GM19351 (cell line): ENCODE results near the gene PES1.
"Not testable (repeated sequence)": the region's sequence is repeated elsewhere in the genome, so short reads cannot be mapped to it uniquely, and the experiment has no call there.

ENCODE experiments used
- ATAC-seq: cut with Tn5 transposase; IDR thresholded peaks from one replicate; pipeline ENCODE4 v1.9.1; 2021; ENCODE audit warnings: mild to moderate bottlenecking, moderate library complexity; ENCODE audit not compliant: unreplicated experiment

Gene PES1

GRCh38 chr22:30578481-30578880 lies 13.2 kb downstream of the PES1 start:
- no peak for ATAC-seq

DNA sequence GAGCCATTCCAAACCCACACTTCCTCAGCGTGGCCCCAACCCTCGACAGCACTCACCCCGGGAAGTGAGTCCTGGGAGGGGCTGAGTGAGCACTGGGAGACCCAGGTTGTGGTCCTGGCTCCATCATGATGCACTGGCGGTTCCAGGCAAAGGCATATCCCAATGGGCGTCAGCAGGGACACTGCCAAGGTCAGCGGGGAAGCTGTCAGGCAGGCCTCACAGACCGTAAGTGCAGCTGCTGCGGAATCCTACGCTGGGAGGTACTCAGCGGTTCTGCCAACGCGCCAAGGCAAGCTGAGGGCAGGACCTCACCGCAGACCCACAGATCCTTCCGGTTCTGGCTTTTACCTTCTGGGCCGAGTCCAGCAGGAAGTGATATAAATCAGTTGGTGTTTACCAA lies 15.9 kb downstream of the PES1 start:
- no peak for ATAC-seq

DNA sequence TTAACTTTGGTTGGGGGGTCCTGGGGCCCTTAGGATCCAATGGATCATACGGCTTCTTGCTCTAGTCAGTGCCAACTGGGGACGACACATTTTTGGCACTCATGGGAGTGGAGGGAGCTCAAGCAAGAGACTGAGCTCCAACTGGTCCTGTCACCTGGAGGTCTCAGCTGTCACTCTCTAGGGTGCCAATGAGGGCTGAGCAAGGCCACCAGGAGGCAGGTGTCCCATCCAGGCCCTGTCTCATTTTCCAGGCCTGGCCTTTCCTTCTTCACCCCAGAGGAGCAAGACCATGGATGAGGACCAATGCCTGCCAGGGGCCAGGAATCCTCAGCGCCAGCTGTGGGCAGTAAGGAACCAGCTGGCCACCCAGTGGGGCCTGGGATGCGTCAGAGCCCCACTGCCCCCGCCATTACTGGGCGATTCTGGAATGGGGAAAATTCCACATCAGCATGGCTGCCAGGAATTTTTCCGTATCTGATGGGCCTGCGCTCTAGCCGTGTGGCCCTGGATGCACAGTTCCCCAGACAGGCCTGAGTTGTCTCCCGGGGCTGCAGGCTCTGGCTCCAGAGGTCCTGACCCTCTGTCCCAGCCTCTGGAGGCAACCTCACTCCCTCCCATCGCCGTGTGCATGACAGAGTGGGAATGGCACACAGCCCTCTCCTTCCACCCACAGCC lies 16.6 kb downstream of the PES1 start:
- ATAC-seq: no peak

- no peak for ATAC-seq
These were observed 17.4 kb downstream of the PES1 start, which contains the start of gene GAL3ST1 for GRCh38 chr22:30574095-30574981. Gene GAL3ST1 (minus strand): TSS chr22:30574665. CDS start chr22:30557392, 17,273 bp downstream.

- ATAC-seq: no peak
These were observed 18.1 kb downstream of the PES1 start for GRCh38 chr22:30573594-30574094.

DNA sequence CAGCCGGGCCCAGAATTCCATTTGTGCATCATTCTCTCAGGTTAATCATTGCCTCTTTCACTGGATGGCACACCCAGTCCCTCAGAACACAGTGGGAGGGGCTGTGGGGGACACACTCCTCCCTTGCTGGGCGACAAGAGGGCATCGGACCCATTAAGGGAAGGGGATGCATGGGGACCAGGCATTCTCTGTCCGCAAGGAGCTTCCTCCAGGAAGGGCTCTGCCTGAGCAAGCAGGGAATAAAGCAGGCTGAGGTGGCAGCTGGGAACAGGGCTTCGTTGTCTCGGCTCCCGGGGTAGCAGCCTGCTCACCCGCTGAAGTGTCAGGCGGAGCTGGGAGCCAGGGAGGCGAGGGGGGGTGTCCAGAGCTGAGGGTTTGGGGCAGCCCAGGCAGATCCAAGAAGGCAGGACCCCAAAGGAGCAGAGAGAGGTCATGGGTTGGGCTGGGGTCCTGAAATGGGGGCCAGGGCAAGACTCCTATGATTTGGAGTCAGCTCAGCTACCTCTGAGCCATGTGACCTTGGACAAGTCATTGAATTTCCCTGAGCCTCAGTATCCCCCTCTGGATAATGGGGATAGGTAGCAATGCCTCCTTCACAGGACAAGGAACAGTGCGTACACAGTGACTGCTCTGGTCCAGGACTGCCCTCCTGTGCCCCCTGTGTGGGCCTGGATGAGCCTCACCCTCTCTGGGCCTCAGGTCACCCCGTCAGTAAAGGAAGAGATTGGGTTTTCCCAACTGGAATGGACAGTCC lies 18.7 kb downstream of the PES1 start:
- ATAC-seq: no peak

DNA sequence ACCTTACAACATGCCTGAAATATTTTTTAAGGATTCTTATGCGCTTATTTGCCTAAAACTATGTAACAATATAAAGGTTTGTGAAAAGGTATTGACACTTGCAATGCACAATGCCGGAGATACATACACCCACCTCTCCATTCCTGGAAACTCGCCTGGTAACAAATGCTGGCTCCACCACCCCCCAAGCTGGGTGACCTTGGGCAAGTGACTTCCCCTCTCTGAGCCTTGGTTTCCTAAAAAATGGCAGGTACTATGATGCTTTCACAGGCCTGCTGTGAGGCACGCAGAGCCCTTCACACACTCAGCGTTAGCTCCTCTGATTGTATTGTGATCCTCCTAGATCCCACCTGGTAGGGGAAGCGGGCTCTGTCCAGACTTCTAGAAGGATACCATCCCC lies 19.5 kb downstream of the PES1 start:
- no peak for ATAC-seq

GRCh38 chr22:30569674-30570202 lies 22.0 kb downstream of the PES1 start:
- no peak for ATAC-seq

GRCh38 chr22:30568137-30568805 lies 23.4 kb downstream of the PES1 start:
- no peak for ATAC-seq

DNA sequence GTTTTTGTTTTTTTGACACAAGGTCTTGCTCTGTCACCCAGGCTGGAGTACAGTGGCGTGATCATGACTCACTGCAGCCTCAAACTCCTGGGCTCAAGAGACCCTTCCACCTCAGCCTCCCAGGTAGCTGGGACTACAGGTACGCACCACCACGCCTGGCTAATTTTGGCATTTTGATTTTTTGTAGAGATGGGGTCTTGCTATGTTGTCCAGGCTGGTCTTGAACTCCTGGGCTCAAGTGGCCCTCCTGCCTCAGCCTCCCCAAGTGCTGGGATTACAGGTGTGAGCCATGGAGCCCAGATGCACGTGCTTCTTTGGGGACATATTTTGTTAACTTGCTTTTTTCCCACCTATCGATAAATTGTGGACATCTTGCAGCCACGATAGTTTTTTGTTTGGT lies 24.4 kb downstream of the PES1 start:
- ATAC-seq: not testable (repeated sequence)

DNA sequence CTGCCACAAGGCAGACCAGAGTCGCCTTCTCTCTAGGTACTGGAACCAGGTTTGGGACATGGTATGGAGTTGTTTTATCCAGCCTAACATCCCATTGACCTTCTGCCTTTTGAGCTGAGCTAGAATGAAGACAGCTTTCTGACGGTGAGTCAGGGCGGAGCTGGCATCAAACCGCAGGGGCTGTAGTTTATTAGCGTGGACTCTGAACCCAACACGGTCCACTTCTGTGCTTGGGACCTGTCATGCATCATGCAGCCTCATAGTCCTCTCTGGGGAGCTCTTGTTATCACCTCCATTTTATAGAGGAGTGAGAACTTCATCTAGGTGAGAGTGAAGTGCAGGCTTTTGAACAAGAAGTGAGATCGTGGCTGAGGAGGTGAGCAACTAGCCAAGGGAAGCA lies 25.6 kb downstream of the PES1 start:
- ATAC-seq: no peak

GRCh38 chr22:30565341-30565740 lies 26.4 kb downstream of the PES1 start:
- ATAC-seq: no peak

DNA sequence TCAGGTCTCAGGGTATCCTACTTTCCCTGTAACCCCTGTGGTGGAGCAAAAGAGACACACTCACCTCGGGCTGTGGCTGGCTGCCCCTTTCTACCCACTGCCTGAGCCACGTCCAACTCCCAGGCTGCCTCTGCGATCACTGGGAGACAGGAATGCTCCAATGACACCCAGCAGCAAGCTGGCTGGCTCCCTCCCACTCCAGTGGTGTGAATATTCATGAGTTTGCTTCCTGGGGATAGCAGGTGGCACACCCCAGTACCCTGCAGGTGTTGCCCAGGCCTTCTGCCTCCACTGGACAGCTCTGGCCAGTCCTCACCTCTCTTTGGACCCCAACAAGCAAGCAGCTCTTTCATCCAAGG lies 27.0 kb downstream of the PES1 start:
- ATAC-seq: no peak

- ATAC-seq: no peak
These were observed 27.5 kb downstream of the PES1 start for GRCh38 chr22:30564045-30564760.

- ATAC-seq: no peak
These were observed 29.3 kb downstream of the PES1 start for GRCh38 chr22:30562366-30562765.

DNA sequence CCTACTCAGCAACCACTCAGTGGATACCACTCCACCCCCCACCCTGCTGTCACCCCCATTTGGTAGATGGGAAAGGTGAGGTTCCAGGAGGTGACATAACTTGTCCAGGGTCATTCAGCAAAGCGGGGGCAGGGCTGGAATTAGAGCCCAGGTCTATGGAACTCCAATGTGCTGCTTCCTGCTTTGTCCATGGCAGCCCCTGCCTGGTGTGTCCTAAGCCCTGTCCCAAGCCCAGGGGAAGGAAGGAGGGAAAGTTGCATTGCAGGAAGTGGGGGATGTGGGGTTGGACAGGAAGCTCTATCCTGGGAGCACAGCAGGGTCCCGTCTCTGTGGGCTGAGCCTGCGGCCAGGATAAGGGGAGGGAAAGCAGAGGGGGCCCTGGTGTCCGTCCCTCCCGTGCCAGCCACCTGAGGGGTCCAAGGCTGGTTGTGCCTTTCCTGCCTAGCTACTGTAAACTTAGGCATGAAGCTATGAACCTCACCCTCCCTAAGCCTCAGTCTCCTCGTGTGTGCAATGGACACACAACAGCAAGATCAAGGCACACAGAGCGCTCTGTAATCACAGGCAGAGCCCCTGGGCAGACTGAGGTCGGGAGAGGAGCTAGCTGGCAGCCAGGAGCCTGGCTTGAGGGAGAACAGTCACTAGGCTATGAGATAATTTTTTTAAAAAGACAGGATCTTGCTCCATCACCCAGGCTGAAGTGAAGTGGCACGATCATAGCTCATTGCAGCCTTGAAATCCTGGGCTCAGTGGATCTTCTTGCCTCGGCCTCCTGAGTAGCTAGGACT lies 30.1 kb downstream of the PES1 start:
- no peak for ATAC-seq

GRCh38 chr22:30560643-30561202 lies 31.0 kb downstream of the PES1 start:
- not testable (repeated sequence) for ATAC-seq

GRCh38 chr22:30559889-30560288 lies 31.8 kb downstream of the PES1 start:
- no peak for ATAC-seq

DNA sequence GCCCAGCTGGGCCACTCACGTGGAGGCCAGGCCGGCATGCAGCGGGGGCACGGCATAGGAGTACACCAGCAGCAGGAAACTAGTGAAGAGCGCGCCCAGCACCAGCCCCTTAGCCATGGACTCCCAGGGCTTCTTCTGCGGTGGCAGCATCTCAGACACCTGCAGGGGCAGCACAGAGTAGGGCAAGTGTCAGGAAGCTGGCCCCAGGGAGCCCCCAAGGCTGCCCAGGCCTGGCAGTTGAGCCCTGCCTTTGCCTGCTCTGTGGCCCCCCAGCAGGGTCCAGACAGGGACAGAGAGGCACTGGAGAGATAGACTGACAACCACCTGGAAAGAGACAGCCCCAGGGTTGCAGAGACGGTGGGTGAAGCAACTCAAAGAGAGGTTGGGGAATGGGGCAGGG lies 34.5 kb downstream of the PES1 start:
- no peak for ATAC-seq
